Nephron progenitor cell (in vitro differentiated cells): Measurements from ENCODE around the gene KIF19.
A peak's percentile ranks its signal among the peaks of the same experiment; 100 is the strongest.

Experiments used
- DNase-seq: peaks from one replicate; pipeline ENCODE4 v3.0.0; 2021
- H3K27ac Mint-ChIP-seq: 2 replicates; pipeline ENCODE4 v1.8.0; 2021; ENCODE audit warnings: mild to moderate bottlenecking, moderate library complexity, mixed read lengths
- H3K27me3 Mint-ChIP-seq: 2 replicates; pipeline ENCODE4 v1.8.0; 2021; ENCODE audit warnings: mild to moderate bottlenecking, low read depth, mixed read lengths; ENCODE audit not compliant: poor library complexity
- H3K36me3 Mint-ChIP-seq: 2 replicates; pipeline ENCODE4 v1.8.0; 2021; ENCODE audit warnings: low read depth, mixed read lengths
- H3K4me1 Mint-ChIP-seq: 2 replicates; pipeline ENCODE4 v1.8.0; 2021; ENCODE audit warnings: mixed read lengths
- H3K4me3 Mint-ChIP-seq: 2 replicates; pipeline ENCODE4 v1.8.0; 2021; ENCODE audit warnings: mild to moderate bottlenecking, moderate library complexity, mixed read lengths
- H3K9me3 Mint-ChIP-seq: 2 replicates; pipeline ENCODE4 v1.8.0; 2021; ENCODE audit warnings: mild to moderate bottlenecking, moderate library complexity, mixed read lengths
- CTCF ChIP-seq: fragments of 200-600 bp; sonication (generic); IDR thresholded peaks from 2 replicates; pipeline ENCODE4 v1.5.0; 2021; ENCODE audit warnings: antibody characterized with exemption

The KIF19 gene

GRCh38 chr17:74361230-74362068 lies 35.4 kb downstream of the KIF19 start, which contains the start of gene BTBD17:
Gene BTBD17 (minus strand): TSS chr17:74361868. CDS start chr17:74361819, 49 bp downstream.
- Mint-ChIP-seq H3K36me3 (no peaks in the 10 kb centered on the region), H3K9me3 (no peaks in the 10 kb centered on the region), H3K4me1 (peaks cover 37% of the 10 kb centered on the region), H3K27me3 (peaks cover 63% of the 10 kb centered on the region), H3K27ac (no peak within 1 kb of the TSS), H3K4me3 (peak within 1 kb of the TSS; percentile 57)
- peak; percentile 81 for DNase-seq
- peak; percentile 74 for TF ChIP-seq CTCF

DNA sequence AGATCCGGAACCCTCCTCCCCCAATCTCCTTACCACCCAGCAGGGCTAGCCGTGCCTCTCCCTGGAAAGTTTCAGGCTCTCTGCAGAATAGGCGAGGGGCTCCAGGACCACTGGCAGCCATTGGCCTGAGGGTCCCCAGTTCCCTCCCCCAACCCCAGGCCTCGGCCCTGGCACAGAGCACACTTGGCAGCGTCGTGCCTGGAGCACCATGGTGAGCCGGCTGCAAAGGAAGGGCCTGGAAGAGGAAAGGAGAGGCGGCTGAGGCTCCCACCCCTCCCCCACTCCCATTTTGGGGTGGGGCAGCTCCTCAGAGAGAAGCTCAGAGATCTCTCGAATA lies 36.0 kb downstream of the KIF19 start:
- DNase-seq: no peak
- H3K27ac Mint-ChIP-seq: no peak overlapping the region
- peaks cover 61% of the 10 kb centered on the region for H3K27me3 Mint-ChIP-seq
- H3K4me3 Mint-ChIP-seq: no peak overlapping the region
- TF ChIP-seq CTCF: no peak
- H3K9me3 Mint-ChIP-seq: no peaks in the 10 kb centered on the region
- peaks cover 37% of the 10 kb centered on the region for H3K4me1 Mint-ChIP-seq
- no peaks in the 10 kb centered on the region for H3K36me3 Mint-ChIP-seq

- peaks cover 33% of the 10 kb centered on the region for H3K4me1 Mint-ChIP-seq
- no peaks in the 10 kb centered on the region for H3K9me3 Mint-ChIP-seq
- H3K36me3 Mint-ChIP-seq: no peaks in the 10 kb centered on the region
Measured at GRCh38 chr17:74362810-74363498, 36.9 kb downstream of the KIF19 start.

DNA sequence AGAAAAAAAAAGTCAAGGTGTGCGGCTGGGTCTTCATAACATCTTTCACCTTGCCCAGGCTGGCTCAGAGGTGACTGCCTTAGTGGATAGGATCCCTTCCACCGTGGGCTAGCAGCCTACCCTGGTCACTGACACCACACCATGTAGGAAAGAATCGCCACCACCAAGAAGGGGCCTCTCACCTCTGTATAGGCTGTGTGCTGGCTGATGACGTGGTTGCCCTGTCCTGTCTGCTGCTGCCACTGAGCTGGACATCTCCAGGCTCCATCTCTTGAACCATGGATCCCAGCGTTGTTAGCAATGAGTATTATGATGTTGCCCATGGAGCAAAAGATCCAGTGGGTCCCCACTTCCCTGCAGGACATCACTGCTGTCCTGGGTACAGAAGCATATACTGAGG lies 41.2 kb downstream of the KIF19 start, which contains the start of gene GPR142:
TSS of gene GPR142 (plus strand) at position 301 of the 400 bp plus-strand sequence. CDS start 2,035 bp downstream, outside the sequence.
- Mint-ChIP-seq H3K4me1 (peaks cover 18% of the 10 kb centered on the region), H3K27me3 (peaks cover 39% of the 10 kb centered on the region), H3K36me3 (no peaks in the 10 kb centered on the region), H3K27ac (no peak within 1 kb of the TSS), H3K4me3 (no peak within 1 kb of the TSS), H3K9me3 (no peaks in the 10 kb centered on the region)
- no peak for DNase-seq
- TF ChIP-seq CTCF: no peak

More at GRCh38 chr17:74362810-74363498, 36.9 kb downstream of the KIF19 start:
- no peak overlapping the region for H3K27ac Mint-ChIP-seq
- H3K4me3 Mint-ChIP-seq: no peak overlapping the region
- H3K27me3 Mint-ChIP-seq: peaks cover 59% of the 10 kb centered on the region
- DNase-seq: no peak
- TF ChIP-seq CTCF: no peak

GRCh38 chr17:74368341-74369081 lies 42.5 kb downstream of the KIF19 start:
- H3K36me3 Mint-ChIP-seq: no peaks in the 10 kb centered on the region
- no peak overlapping the region for H3K4me3 Mint-ChIP-seq
- peak; percentile 82 for DNase-seq
- no peak overlapping the region for H3K27ac Mint-ChIP-seq
- H3K4me1 Mint-ChIP-seq: peaks cover 16% of the 10 kb centered on the region
- TF ChIP-seq CTCF: peak; percentile 90
- H3K9me3 Mint-ChIP-seq: no peaks in the 10 kb centered on the region
- H3K27me3 Mint-ChIP-seq: peaks cover 39% of the 10 kb centered on the region
